NCI-H187 treated with DMSO at 0.1 percent for 48 hours (cell line): ENCODE measurements around the gene APOBEC3B.
"Not testable (repeated sequence)": the region's sequence is repeated elsewhere in the genome, so short reads cannot be mapped to it uniquely, and the experiment has no call there.

Source experiments
- DNase-seq: peaks from one replicate; lab custom pipeline; 2025; lab: John Stamatoyannopoulos, UW

APOBEC3B gene

GRCh38 chr22:39031434-39032295 is 49.5 kb downstream of the APOBEC3B start:
- not testable (repeated sequence) for DNase-seq

DNA sequence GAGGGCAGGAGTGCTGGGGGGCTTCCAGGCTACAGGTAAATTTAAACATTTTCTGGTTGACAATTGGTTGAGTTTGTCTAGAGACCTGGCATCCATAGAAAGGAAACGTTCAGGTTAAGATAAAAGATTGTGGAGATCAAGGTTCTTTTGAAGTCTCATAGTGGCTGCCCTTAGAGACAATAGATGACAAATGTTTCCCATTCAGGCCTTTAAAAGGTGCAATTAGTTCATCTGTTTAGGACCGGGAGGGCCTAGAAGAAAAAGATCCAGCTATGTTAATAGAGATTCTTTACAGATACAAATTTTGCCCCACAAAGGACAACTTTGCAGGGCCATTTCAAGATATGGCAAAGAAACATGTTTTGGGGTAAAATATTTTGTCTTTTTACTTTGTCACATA is 54.9 kb downstream of the APOBEC3B start:
- not testable (repeated sequence) for DNase-seq

- DNase-seq, result no peak
Measured at GRCh38 chr22:39039306-39040126, 57.4 kb downstream of the APOBEC3B start.

DNA sequence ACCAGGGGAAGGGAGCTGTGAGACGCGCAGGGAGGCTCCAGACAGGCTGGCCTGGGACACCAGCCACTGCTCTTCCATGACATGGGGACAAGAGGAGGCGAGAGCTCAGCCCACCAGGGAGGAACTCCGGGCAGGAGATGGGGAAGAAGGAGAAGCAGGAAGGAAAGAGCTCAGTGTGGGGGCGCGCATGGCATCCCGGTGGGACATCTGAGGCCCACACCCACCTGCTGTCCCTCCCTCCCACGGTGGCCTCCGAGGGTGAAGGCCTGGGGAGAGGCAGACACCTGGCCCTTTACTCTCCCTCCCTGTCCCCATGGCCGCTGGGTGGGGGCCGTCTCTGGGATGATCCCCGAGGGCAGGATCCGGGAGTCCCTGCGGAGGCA is 58.0 kb downstream of the APOBEC3B start:
- DNase-seq, result not testable (repeated sequence)

- not testable (repeated sequence) for DNase-seq
Measured at GRCh38 chr22:39040538-39041296, 58.6 kb downstream of the APOBEC3B start, which contains the start of gene APOBEC3F. Gene APOBEC3F (plus strand): TSS chr22:39040864. CDS start chr22:39040961, 97 bp downstream.

- DNase-seq, result no peak
Measured at GRCh38 chr22:39041908-39042307, 59.8 kb downstream of the APOBEC3B start.
